ENCODE results near the gene SLC26A8.
"Not testable (repeated sequence)": the region's sequence is repeated elsewhere in the genome, so short reads cannot be mapped to it uniquely, and the experiment has no call there.

The SLC26A8 gene

DNA sequence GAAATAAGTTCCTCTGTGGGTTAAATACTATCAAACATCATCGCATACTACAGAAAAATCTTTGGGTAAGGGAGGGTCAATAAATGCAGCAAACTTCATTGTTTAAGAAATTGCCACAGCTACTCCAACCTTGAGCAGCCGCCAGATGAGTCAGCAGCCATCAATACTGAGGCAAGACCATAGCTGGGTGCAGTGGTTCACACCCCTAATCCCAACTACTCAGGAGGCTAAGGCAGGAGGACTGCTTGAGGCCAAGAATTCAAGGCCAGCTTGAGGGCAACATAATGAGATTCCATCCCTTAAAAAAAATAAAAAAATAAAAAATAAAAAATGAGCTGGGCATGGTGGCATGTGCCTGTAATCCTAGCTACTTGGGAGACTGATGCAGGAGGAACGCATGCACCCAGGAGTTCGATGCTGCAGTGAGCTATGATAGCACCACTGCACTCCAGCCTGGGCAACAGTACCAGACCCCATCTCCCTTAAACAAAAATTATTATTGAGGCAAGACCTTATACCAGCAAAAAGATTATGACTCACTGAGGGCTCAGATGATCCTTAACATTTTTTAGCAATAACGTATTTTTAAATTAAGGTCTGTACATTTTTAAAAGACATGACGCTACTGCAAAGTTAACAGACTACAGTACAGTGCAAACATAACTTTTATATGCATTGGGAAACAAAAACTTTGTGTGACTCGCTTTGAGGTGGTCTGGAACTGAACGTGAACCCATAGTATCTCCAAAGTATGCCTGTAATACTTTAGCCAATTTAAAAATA is 112.4 kb downstream of the SLC26A8 start:
- ATAC-seq (no peak), DNase-seq (no peak)

DNA sequence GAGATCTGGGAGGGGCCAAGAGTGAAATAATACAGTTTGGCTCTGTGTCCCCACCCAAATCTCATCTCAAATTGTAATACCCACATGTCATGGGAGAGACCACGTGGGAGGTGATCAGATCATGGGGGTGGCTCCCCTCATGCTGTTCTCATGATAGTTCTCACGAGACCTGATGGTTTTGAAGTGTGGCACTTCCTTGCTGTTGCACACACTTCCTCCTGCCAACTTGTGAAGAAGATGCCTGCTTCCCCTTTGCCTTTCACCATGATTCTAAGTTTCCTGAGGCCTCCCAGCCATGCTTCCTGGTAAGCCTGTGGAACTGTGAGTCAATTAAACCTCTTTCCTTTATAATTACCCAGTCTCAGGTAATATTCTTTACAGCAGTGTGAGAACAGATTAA is 114.9 kb downstream of the SLC26A8 start:
- not testable (repeated sequence) for ATAC-seq, DNase-seq

DNA sequence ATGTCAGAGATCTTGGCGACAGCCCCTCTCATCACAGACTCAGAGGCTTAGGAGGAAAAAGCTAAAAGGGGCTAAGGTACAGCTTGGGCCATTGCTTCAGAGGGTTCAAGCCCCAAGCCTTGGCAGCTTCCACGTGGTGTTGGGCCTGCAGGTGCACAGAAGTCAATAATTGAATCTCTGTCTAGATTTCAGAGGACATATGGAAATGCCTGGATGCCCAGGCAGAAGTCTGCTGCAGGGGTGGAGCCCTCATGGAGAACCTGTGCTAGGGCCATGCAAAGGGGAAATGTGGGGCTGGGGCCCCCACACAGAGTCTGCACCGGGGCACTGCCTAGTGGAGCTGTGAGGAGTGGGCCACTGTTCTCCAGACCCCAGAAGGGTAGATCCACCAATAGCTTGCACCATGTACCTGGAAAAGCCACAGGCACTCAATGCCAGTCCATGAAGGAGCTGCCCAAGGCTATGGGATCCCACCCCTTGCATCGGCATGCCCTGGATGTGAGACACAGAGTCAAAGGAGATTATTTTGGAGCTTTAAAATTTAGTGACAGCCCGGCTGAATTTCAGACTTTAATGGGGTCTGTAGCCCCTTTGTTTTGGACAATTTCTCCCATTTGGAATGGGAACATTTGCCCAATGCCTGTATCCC is 115.6 kb downstream of the SLC26A8 start:
- DNase-seq, ATAC-seq: not testable (repeated sequence)

DNA sequence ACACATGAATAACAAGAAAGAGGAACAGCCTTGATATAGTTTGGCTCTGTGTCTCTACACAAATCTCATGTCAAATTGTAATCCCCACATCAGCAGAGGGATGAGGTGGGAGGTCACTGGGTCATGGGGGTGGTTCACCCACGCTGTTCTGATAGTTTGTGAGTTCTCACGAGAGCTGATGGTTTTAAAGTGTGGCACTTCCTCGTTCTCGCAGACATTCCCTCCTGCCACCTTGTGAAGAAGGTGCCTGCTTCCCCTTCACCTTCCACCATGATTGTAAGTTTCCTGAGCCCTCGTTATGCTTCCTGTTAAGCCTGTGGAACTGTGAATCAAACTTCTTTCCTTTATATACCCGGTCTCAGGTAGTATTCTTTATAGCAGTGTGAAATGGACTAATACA is 116.7 kb downstream of the SLC26A8 start:
- no peak for DNase-seq
- no peak for ATAC-seq

DNA sequence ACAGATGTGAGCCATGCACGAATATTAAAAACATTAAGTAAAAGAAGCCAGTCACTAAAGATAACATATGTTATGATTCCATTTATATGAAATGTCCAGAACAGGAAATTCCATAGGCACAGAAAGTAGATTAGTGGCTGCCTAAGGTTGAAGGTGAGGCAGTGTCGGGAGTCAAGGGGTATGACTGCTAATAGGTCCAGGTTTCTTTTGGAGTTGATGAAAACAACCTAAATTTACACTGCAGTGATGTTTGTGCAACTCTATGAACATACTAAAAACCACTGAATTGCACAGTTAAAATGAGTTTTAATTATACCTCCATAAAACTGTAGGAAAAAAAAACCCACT is 118.0 kb downstream of the SLC26A8 start:
- ATAC-seq (no peak), DNase-seq (no peak)

DNA sequence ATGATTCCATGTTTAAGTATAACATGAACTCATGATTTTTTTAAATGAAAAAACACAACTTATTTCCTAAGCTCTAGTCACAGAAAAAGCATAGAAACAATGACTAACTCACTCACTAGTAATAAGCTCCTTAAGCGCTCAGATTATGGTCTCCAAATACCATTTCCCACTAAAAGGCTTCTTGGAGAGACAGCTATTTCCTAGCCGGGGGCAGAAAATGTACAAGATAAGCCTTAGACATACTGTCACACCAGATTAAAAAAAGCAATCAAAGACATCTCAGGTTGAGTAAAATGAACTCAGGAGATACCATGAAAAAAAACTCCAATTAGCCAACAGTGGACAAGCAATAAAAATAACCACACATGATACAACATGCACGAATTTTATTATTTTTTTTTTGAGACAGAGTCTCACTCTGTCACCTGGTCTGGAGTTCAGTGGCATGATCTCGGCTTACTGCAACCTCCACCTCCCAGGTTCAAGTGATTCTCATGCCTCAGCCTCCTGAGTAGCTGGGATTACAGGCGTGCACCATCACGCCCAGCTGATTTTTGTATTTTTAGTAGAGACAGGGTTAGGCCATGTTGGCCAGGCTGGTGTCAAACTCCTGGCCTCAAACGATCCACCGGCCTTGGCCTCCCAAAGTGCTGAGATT is 118.5 kb downstream of the SLC26A8 start:
- DNase-seq = no peak

DNA sequence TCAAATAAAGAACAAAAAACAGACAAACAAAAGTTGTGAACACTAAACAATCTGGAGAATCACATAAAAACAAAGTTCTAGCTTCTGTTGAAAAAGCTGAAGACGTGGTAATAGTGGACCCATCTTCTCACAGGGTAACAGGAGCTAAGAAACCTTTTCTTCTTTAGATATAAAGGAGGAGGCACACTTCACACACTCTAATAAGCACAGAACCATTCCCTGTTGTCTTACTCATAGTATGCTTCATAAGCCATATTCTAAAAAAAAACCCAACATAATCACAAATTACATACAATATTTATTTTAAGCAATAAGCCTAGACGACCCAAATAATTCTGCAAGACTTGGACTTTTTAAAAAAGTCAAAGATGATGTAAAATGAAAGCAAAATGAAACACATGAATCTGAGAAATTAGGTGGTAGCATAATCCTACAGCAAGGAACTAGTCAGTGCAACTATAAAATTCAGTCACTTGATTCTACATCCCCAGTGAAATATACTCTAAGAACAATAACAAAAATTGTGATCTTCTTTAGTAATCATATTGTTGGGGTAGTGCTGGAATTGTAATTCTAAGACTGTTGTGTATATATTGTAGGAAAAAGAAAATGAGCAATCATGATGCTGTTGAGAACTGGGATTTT is 119.2 kb downstream of the SLC26A8 start:
- ATAC-seq = no peak
- no peak for DNase-seq

More for the DNA sequence above, 118.5 kb downstream of the SLC26A8 start:
- no peak for ATAC-seq

DNA sequence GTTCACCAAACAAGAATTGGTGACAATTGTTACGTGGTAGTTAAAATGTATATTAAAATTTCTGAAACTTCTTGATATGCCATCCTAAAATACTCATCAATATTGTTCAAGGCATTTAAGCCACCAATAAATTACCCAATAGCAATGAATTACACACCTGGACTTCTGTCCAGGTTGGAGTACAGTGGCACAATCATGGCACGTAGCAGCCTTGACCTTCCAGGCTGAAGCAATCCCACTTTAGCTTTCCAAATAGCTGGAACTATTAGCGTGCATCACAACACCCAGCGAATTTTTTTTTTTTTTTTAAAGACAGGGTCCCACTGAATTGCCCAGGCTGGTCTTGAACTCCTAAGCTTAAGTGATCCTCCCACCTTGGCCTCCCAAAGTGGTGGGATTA is 120.8 kb downstream of the SLC26A8 start:
- ATAC-seq = no peak
- no peak for DNase-seq

DNA sequence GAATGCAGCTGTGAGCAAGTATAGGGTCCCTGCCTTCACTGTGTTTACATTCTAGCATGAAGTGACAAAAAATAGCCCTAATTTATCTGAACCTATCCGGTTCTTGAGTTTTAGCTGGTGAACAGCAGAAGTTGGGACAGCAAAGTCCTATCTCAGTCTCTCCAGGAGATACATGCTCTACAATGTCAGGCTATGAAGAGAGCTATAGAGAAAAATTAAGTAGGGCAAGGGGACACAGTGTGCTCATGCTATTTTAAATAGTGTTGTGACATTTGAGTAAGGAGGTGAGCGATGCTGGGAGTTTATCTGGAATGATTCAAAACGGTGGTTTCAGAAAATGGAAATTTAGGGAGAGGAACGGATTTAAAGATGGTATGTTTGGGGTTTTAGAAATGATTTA is 124.0 kb downstream of the SLC26A8 start:
- ATAC-seq (no peak), DNase-seq (no peak)

DNA sequence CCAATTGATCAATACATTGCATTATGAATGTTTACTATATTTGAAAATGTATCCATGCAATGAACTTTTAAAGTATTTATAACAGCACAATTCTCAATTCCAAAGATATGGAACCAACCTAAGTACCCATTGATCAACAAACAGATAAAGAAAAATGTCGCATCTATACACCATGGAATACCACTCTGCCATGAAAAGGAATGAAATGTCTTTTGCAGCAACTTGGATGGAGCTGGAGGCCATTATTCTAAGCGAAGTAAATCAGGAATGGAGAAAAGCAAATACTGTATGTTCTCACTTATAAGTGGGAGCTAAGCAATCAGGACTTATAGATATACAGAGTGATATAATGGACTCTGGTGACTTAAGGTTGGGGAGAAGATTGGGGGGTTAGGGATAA is 126.4 kb downstream of the SLC26A8 start:
- DNase-seq = no peak

DNA sequence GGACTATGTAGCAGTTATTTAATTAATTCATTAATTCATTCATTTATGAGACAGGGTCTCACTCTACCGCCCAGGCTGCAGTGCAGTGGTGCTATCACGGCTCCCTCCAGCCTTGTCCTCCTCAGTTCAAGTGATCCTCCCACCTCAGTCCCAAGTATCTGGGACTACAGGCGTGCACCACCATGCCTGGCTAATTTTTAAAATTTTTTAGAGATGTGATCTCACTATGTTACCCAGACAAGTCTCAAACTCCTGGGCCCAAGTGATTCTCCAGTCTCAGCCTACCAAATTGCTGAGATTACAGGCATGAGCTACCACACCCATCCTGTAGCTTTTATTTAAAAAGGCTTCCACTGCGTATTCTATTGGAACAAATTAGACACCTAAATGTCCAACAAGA is 127.0 kb downstream of the SLC26A8 start:
- ATAC-seq (no peak), DNase-seq (no peak)

More for the DNA sequence above, 126.4 kb downstream of the SLC26A8 start:
- ATAC-seq = no peak

DNA sequence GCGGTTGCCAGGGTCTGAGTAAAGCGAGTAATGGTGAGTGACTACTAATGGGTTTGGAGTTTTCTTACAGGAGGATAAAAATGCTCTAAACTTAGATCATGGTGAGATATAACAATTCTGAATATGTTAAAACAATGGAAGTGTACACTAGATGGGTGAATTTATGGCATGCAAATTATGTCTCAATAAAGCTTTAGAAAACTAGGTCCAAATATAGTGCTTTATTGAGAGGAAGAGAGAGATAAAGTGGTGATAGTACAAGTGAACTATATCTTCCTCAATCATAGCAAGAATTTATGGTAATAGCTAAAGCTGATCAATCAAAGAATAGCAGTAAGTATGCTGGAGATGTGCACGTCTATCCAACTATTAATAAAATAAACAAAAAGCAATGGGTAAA is 127.4 kb downstream of the SLC26A8 start:
- no peak for ATAC-seq
- DNase-seq = no peak

DNA sequence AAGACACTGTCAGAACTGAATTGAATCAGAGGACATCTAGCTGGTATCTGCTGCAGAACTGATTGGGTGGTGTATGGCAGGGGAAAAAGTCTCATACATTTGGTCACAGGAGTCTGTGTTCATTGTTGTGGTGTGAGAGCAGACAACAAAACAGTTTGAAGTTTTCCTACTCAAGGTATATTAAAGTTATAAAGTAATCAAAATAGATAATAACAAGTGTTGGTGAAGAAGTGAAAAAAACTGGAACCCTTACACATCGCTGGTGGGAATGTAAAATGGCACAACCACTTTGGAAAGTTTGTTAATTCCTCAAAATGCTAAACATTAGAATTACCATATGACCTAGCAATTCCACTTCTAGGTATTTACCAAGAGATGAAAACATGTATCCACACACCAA is 128.2 kb downstream of the SLC26A8 start:
- no peak for DNase-seq

DNA sequence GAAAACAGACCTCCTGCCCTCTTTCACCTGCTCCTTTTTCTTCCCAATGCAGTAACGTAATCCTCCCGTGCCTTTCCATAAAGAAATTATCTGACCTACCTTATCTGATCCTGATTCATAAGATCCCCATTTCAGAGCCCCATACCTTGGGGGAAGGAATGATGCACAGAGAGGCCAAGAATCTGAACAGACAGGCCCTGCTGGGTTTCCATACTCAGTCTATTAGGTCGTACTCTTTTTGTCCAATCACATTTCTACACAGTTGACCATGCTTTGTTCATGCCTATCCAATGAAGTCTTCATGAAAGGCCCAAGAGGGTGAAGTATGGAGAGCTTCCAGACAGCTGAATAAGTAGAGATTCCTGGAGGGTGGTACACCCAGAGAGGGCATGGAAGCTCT is 128.9 kb downstream of the SLC26A8 start:
- DNase-seq = no peak

More for the DNA sequence above, 128.2 kb downstream of the SLC26A8 start:
- no peak for ATAC-seq

DNA sequence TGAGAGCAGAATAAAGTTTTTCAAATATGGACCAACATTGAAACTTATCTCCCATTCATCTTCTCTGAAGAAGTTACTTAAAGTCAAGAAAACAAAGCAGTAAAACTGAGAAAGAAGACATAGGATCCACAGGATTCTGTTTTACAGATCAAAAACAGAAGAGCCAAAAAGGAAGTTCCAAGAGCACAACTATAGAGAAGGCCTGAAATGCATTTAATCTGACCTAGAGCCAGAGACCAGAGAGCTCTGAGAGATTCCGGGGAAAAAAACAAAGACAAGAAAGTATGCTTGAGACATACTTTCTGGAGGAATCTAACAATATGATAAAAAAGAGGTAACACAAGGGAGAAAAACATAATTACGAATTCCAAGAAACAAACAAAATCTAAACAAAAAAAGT is 129.7 kb downstream of the SLC26A8 start:
- no peak for DNase-seq

More for the DNA sequence above, 128.9 kb downstream of the SLC26A8 start:
- ATAC-seq = no peak

More for the DNA sequence above, 129.7 kb downstream of the SLC26A8 start:
- ATAC-seq = no peak

Measured in stimulated activated naive CD8-positive, alpha-beta T cell treated with anti-CD3 and anti-CD28 coated beads, Interleukin-15, Interleukin-2, amounts not matched to agents 100 U/mL and 50 U/mL, for 24 hours (primary cell).